Measurements from ENCODE around the gene B3GAT2.

DNA sequence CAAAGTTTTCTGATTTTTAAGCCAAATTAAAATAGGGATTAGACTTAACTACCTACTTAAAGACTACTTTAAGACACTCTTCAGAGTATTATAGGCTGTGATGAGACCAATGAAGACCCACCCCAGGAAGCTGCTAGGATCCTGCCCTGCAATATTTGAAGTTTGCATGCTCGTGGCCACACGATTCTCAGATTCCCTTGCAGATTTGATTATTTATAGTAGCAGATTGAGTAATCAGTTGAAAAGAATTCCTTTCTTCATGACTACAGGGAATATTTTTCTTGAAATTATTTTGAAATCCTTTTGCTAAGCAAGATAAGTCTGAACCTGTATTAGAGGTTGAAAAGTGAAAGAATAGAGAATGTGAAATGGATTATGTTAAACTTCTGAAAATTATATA is 122.3 kb downstream of the B3GAT2 start:
- TF ChIP-seq, protein P1, sequence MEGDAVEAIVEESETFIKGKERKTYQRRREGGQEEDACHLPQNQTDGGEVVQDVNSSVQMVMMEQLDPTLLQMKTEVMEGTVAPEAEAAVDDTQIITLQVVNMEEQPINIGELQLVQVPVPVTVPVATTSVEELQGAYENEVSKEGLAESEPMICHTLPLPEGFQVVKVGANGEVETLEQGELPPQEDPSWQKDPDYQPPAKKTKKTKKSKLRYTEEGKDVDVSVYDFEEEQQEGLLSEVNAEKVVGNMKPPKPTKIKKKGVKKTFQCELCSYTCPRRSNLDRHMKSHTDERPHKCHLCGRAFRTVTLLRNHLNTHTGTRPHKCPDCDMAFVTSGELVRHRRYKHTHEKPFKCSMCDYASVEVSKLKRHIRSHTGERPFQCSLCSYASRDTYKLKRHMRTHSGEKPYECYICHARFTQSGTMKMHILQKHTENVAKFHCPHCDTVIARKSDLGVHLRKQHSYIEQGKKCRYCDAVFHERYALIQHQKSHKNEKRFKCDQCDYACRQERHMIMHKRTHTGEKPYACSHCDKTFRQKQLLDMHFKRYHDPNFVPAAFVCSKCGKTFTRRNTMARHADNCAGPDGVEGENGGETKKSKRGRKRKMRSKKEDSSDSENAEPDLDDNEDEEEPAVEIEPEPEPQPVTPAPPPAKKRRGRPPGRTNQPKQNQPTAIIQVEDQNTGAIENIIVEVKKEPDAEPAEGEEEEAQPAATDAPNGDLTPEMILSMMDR (conservative IDR thresholded peaks at IDR 0.05; ENCODE audit: low read length) = no peak
- TF ChIP-seq EZH2phosphoT487 (IDR thresholded peaks at IDR 0.05; ENCODE audit: borderline replicate concordance, low read depth, low read length) = no peak
